ENCODE data around the gene DGCR8.

DGCR8 gene

GRCh38 chr22:20051927-20052308 is 28.1 kb upstream of the DGCR8 start:
- H3K4me3 ChIP-seq (ENCODE audit: low read depth, low read length), result no peak overlapping the region
- DNase-seq (ENCODE audit: low read depth), result no peak

GRCh38 chr22:20052309-20053259 is 27.5 kb upstream of the DGCR8 start:
- no peak for DNase-seq (ENCODE audit: low read depth)
- H3K4me3 ChIP-seq (ENCODE audit: low read depth, low read length), result no peak overlapping the region

GRCh38 chr22:20053407-20054033 is 26.5 kb upstream of the DGCR8 start:
- DNase-seq (ENCODE audit: low read depth), result no peak
- H3K4me3 ChIP-seq (ENCODE audit: low read depth, low read length), result no peak overlapping the region

GRCh38 chr22:20054034-20054427 is 26.0 kb upstream of the DGCR8 start:
- no peak for DNase-seq (ENCODE audit: low read depth)
- H3K4me3 ChIP-seq (ENCODE audit: low read depth, low read length), result no peak overlapping the region

- H3K4me3 ChIP-seq (ENCODE audit: low read depth, low read length), result no peak overlapping the region
- DNase-seq (ENCODE audit: low read depth), result no peak
These were observed 25.6 kb upstream of the DGCR8 start for GRCh38 chr22:20054485-20054884.

- H3K4me3 ChIP-seq (ENCODE audit: low read depth, low read length), result no peak overlapping the region
- DNase-seq (ENCODE audit: low read depth), result no peak
These were observed 24.9 kb upstream of the DGCR8 start for GRCh38 chr22:20055144-20055543.

- H3K4me3 ChIP-seq (ENCODE audit: low read depth, low read length), result no peak overlapping the region
- DNase-seq (ENCODE audit: low read depth), result no peak
These were observed 24.4 kb upstream of the DGCR8 start for GRCh38 chr22:20055654-20056053.

- H3K4me3 ChIP-seq (ENCODE audit: low read depth, low read length), result no peak overlapping the region
- DNase-seq (ENCODE audit: low read depth), result no peak
These were observed 23.9 kb upstream of the DGCR8 start for GRCh38 chr22:20056161-20056560.

GRCh38 chr22:20056696-20057386 is 23.2 kb upstream of the DGCR8 start:
- no peak overlapping the region for H3K4me3 ChIP-seq (ENCODE audit: low read depth, low read length)
- DNase-seq (ENCODE audit: low read depth), result no peak

GRCh38 chr22:20057596-20058268 is 22.3 kb upstream of the DGCR8 start:
- H3K4me3 ChIP-seq (ENCODE audit: low read depth, low read length), result no peak overlapping the region
- DNase-seq (ENCODE audit: low read depth), result no peak

- DNase-seq (ENCODE audit: low read depth), result no peak
- H3K4me3 ChIP-seq (ENCODE audit: low read depth, low read length), result no peak overlapping the region
These were observed 20.9 kb upstream of the DGCR8 start for GRCh38 chr22:20058989-20059770.

- DNase-seq (ENCODE audit: low read depth), result no peak
- no peak overlapping the region for H3K4me3 ChIP-seq (ENCODE audit: low read depth, low read length)
These were observed 19.2 kb upstream of the DGCR8 start for GRCh38 chr22:20060700-20061480.

GRCh38 chr22:20061481-20061861 is 18.6 kb upstream of the DGCR8 start:
- no peak overlapping the region for H3K4me3 ChIP-seq (ENCODE audit: low read depth, low read length)
- DNase-seq (ENCODE audit: low read depth), result no peak

- DNase-seq (ENCODE audit: low read depth), result no peak
- H3K4me3 ChIP-seq (ENCODE audit: low read depth, low read length), result no peak overlapping the region
These were observed 17.8 kb upstream of the DGCR8 start for GRCh38 chr22:20062043-20062765.

GRCh38 chr22:20062766-20063083 is 17.3 kb upstream of the DGCR8 start:
- no peak for DNase-seq (ENCODE audit: low read depth)
- H3K4me3 ChIP-seq (ENCODE audit: low read depth, low read length), result no peak overlapping the region

GRCh38 chr22:20063271-20064139 is 16.5 kb upstream of the DGCR8 start:
- no peak overlapping the region for H3K4me3 ChIP-seq (ENCODE audit: low read depth, low read length)
- no peak for DNase-seq (ENCODE audit: low read depth)

GRCh38 chr22:20064140-20064480 is 15.9 kb upstream of the DGCR8 start:
- no peak for DNase-seq (ENCODE audit: low read depth)
- H3K4me3 ChIP-seq (ENCODE audit: low read depth, low read length), result no peak overlapping the region
